ENCODE data around the gene GRHL3. TPM values are rescaled to one million over a fixed set of nuclear protein-coding genes. Genes with fewer than 3 reads are reported as not detected.

Gene GRHL3
- total and polyA plus RNA-seq, 2 experiments from 2014 or later: 2.7 to 6.9 TPM

- 89% methylated on average over 5 of the region's 5 CpGs for WGBS (ENCODE audit: low lambda C conversion rate, missing lambda C conversion rate)
- Histone ChIP-seq H3K4me2 (no peak overlapping the region), H3K27ac (peak overlapping the region; percentile 50)
Observed at GRCh38 chr1:24295535-24295934, 23.6 kb upstream of the GRHL3 start.

GRCh38 chr1:24297187-24297851 lies 21.8 kb upstream of the GRHL3 start:
- TF ChIP-seq EZH2phosphoT487 (IDR thresholded peaks at IDR 0.05; ENCODE audit: low read depth, severe bottlenecking, unreplicated experiment) (no peak), EZH2 (IDR thresholded peaks at IDR 0.05; ENCODE audit: borderline replicate concordance) (no peak), CTCF (IDR thresholded peaks at IDR 0.05; ENCODE audit: poor library complexity) (no peak)
- Histone ChIP-seq H3K79me2 (no peaks in the 10 kb centered on the region), H3K9me2 (replicated peaks; ENCODE audit: insufficient read depth) (no peaks in the 10 kb centered on the region), H3K27ac (no peak overlapping the region), H4K20me1 (ENCODE audit: insufficient read depth, poor library complexity, severe bottlenecking) (no peaks in the 10 kb centered on the region), H3K36me3 (replicated peaks; ENCODE audit: insufficient read depth, low read depth) (no peaks in the 10 kb centered on the region), H3K27me3 (no peaks in the 10 kb centered on the region), H3K4me2 (no peak overlapping the region), H3K4me1 (ENCODE audit: insufficient read depth) (peaks cover 5% of the 10 kb centered on the region), H3K4me3 (no peak overlapping the region), H2AFZ (no peak overlapping the region), H3K9me3 (ENCODE audit: low read depth) (no peaks in the 10 kb centered on the region)
- no peak for DNase-seq (ENCODE audit: low spot score)
- WGBS (ENCODE audit: low lambda C conversion rate, missing lambda C conversion rate): 81% methylated on average over 5 of the region's 5 CpGs

More at GRCh38 chr1:24295535-24295934, 23.6 kb upstream of the GRHL3 start:
- no peak for DNase-seq (ENCODE audit: low spot score)
- Histone ChIP-seq H3K9me3 (ENCODE audit: low read depth) (no peaks in the 10 kb centered on the region), H3K79me2 (no peaks in the 10 kb centered on the region), H3K4me3 (no peak overlapping the region), H3K9me2 (replicated peaks; ENCODE audit: insufficient read depth) (no peaks in the 10 kb centered on the region), H3K36me3 (replicated peaks; ENCODE audit: insufficient read depth, low read depth) (no peaks in the 10 kb centered on the region), H3K4me1 (ENCODE audit: insufficient read depth) (peaks cover 5% of the 10 kb centered on the region), H2AFZ (no peak overlapping the region), H3K27me3 (no peaks in the 10 kb centered on the region), H4K20me1 (ENCODE audit: insufficient read depth, poor library complexity, severe bottlenecking) (no peaks in the 10 kb centered on the region)
- TF ChIP-seq CTCF (IDR thresholded peaks at IDR 0.05; ENCODE audit: poor library complexity) (no peak), EZH2phosphoT487 (IDR thresholded peaks at IDR 0.05; ENCODE audit: low read depth, severe bottlenecking, unreplicated experiment) (no peak), EZH2 (IDR thresholded peaks at IDR 0.05; ENCODE audit: borderline replicate concordance) (no peak)

GRCh38 chr1:24297852-24298232 lies 21.3 kb upstream of the GRHL3 start:
- Histone ChIP-seq H3K9me3 (ENCODE audit: low read depth) (no peaks in the 10 kb centered on the region), H3K27me3 (no peaks in the 10 kb centered on the region), H3K27ac (no peak overlapping the region), H4K20me1 (ENCODE audit: insufficient read depth, poor library complexity, severe bottlenecking) (no peaks in the 10 kb centered on the region), H2AFZ (no peak overlapping the region), H3K36me3 (replicated peaks; ENCODE audit: insufficient read depth, low read depth) (no peaks in the 10 kb centered on the region), H3K4me2 (no peak overlapping the region), H3K79me2 (no peaks in the 10 kb centered on the region), H3K4me3 (no peak overlapping the region), H3K9me2 (replicated peaks; ENCODE audit: insufficient read depth) (no peaks in the 10 kb centered on the region), H3K4me1 (ENCODE audit: insufficient read depth) (peaks cover 5% of the 10 kb centered on the region)
- 82% methylated on average over 4 of the region's 4 CpGs for WGBS (ENCODE audit: low lambda C conversion rate, missing lambda C conversion rate)
- TF ChIP-seq CTCF (IDR thresholded peaks at IDR 0.05; ENCODE audit: poor library complexity) (no peak), EZH2 (IDR thresholded peaks at IDR 0.05; ENCODE audit: borderline replicate concordance) (no peak), EZH2phosphoT487 (IDR thresholded peaks at IDR 0.05; ENCODE audit: low read depth, severe bottlenecking, unreplicated experiment) (no peak)
- no peak for DNase-seq (ENCODE audit: low spot score)

Measured in hepatocyte (in vitro differentiated cells).